ENCODE results near the gene GPR87. TPM values are rescaled to one million over a fixed set of nuclear protein-coding genes. Genes with fewer than 3 reads are reported as not detected.

Gene GPR87
- total RNA-seq, 1 experiment from 2014 or later: 3.8 TPM

DNA sequence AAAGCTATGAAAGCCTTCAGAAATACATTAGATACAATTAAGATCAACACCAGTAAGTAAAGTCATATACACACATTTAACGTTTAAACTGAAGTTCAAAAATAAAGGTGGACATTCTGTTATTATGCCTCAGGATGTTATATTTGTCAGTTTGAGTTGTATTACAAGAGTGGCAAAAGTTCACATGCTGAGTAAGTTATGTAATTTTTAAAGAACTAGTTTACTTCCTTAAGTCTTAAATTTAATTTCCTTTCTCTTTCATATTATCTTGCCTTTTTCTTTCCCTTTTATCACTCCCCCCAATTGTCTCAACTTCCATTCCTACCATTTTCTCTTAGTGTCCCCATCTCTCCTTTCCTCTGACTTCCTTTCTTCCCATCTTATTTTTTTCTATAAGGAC, 4.9 kb upstream of the GPR87 start:
- BruUV-seq (replicated peaks): no TSS peak

DNA sequence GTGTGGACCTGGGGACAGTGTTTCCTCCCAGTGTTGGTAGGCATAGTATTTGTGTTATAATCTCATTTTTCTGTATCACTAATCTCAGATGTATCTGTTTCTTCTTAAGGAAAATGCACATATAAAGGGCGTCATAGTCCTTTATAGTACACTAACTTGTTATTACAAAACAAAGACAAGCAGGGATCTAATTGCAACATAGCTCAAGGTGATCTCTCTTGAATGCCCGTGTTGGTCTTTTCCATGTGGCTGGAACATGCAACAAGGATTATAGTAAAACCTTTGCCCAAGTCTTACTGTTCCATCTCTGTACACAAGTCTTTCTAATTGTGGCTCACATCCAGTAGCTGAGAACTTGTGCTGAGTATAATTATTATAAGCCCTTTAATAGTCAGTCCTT, 3.5 kb upstream of the GPR87 start:
- Histone ChIP-seq H2AFZ (ENCODE audit: low read depth, low read length, poor library complexity, severe bottlenecking) (no peak overlapping the region), H3K27me3 (ENCODE audit: insufficient read depth, low read length) (no peaks in the 10 kb centered on the region), H3K4me1 (ENCODE audit: control insufficient read depth in 1 of 2, insufficient read depth in 2 of 2, low read length in 2 of 2) (peaks cover 38 to 41% of the 10 kb centered on the region in 2 experiments), H4K20me1 (ENCODE audit: insufficient read depth) (no peaks in the 10 kb centered on the region), H3K27ac (ENCODE audit: low read depth, low read length) (no peak overlapping the region), H3K79me2 (ENCODE audit: insufficient read depth, low read length) (no peaks in the 10 kb centered on the region), H3K9me3 (ENCODE audit: control insufficient read depth in 1 of 2, insufficient read depth in 1 of 2, low read depth in 1 of 2, low read length in 2 of 2) (no peaks in the 10 kb centered on the region), H3K9me2 (ENCODE audit: insufficient read depth) (no peaks in the 10 kb centered on the region), H3K36me3 (ENCODE audit: control insufficient read depth in 1 of 2, insufficient read depth in 2 of 2, low read length in 2 of 2) (no peaks in the 10 kb centered on the region), H3K4me2 (ENCODE audit: low read length) (no peak overlapping the region), H3K4me3 (replicated peaks in 1 of 2; ENCODE audit: low read depth in 1 of 2, low read length in 2 of 2) (no peak overlapping the region), H3K9ac (ENCODE audit: low read length) (no peak overlapping the region)
- RAD21 ChIA-PET (ENCODE audit: low non-redundant PET in 1 of 2, low total read pairs in 2 of 2, uncharacterized antibody in 2 of 2, unreplicated experiment in 2 of 2): no interaction called here
- intact Hi-C loops (cut with micrococcal nuclease): no loop called here
- CTCF ChIA-PET: no interaction called here
- DNase-seq (ENCODE audit: low read depth, low spot score): no peak
- POLR2A ChIA-PET: no interaction called here
- no TSS peak for BruUV-seq (replicated peaks)
- ATAC-seq: no peak
- no peak for TF ChIP-seq RAD21 (IDR thresholded peaks at IDR 0.05; ENCODE audit: low read depth)
- TF ChIP-seq, protein P1, sequence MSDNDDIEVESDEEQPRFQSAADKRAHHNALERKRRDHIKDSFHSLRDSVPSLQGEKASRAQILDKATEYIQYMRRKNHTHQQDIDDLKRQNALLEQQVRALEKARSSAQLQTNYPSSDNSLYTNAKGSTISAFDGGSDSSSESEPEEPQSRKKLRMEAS (IDR thresholded peaks at IDR 0.05): no peak
- TF ChIP-seq CTCF (IDR thresholded peaks at IDR 0.05 in 2 of 3, conservative IDR thresholded peaks at IDR 0.05 in 1 of 3; ENCODE audit: borderline replicate concordance in 1 of 3, insufficient read depth in 1 of 3, low read depth in 2 of 3, low read length in 2 of 3): no peak
- TF ChIP-seq ATF3 (IDR thresholded peaks at IDR 0.05): no peak
- TF ChIP-seq ZBTB33 (IDR thresholded peaks at IDR 0.05; ENCODE audit: extremely low read depth, insufficient replicate concordance, low read length): no peak
- TF ChIP-seq EZH2 (IDR thresholded peaks at IDR 0.05): no peak
- TF ChIP-seq SIN3A (IDR thresholded peaks at IDR 0.05; ENCODE audit: low read depth): no peak

More for the DNA sequence above, 4.9 kb upstream of the GPR87 start:
- peaks cover 25 to 27% of the 10 kb centered on the region in 2 experiments for H3K4me1 ChIP-seq (ENCODE audit: control insufficient read depth in 1 of 2, insufficient read depth in 2 of 2, low read length in 2 of 2)
- H2AFZ ChIP-seq (ENCODE audit: low read depth, low read length, poor library complexity, severe bottlenecking): no peak overlapping the region
- H3K9me2 ChIP-seq (ENCODE audit: insufficient read depth): no peaks in the 10 kb centered on the region
- H3K27me3 ChIP-seq (ENCODE audit: insufficient read depth, low read length): no peaks in the 10 kb centered on the region
- no peak overlapping the region for H3K9ac ChIP-seq (ENCODE audit: low read length)
- no peaks in the 10 kb centered on the region for H3K79me2 ChIP-seq (ENCODE audit: insufficient read depth, low read length)
- H3K9me3 ChIP-seq (ENCODE audit: control insufficient read depth in 1 of 2, insufficient read depth in 1 of 2, low read depth in 1 of 2, low read length in 2 of 2): no peaks in the 10 kb centered on the region
- no peak for DNase-seq (ENCODE audit: low read depth, low spot score)
- POLR2A ChIA-PET: no interaction called here
- H4K20me1 ChIP-seq (ENCODE audit: insufficient read depth): no peaks in the 10 kb centered on the region
- no peak overlapping the region for H3K4me3 ChIP-seq (replicated peaks in 1 of 2; ENCODE audit: low read depth in 1 of 2, low read length in 2 of 2)
- H3K27ac ChIP-seq (ENCODE audit: low read depth, low read length): no peak overlapping the region
- CTCF ChIA-PET: no interaction called here
- H3K36me3 ChIP-seq (ENCODE audit: control insufficient read depth in 1 of 2, insufficient read depth in 2 of 2, low read length in 2 of 2): no peaks in the 10 kb centered on the region
- no peak for TF ChIP-seq SP1 (IDR thresholded peaks at IDR 0.05; ENCODE audit: low read depth)
- TF ChIP-seq YY1 (IDR thresholded peaks at IDR 0.05; ENCODE audit: extremely low read depth, insufficient replicate concordance, low read depth, low read length): no peak
- TF ChIP-seq CTCF (IDR thresholded peaks at IDR 0.05 in 2 of 3, conservative IDR thresholded peaks at IDR 0.05 in 1 of 3; ENCODE audit: borderline replicate concordance in 1 of 3, insufficient read depth in 1 of 3, low read depth in 2 of 3, low read length in 2 of 3): no peak
- RAD21 ChIA-PET (ENCODE audit: low non-redundant PET in 1 of 2, low total read pairs in 2 of 2, uncharacterized antibody in 2 of 2, unreplicated experiment in 2 of 2): no interaction called here
- ATAC-seq: no peak
- no peak overlapping the region for H3K4me2 ChIP-seq (ENCODE audit: low read length)
- intact Hi-C loops (cut with micrococcal nuclease): no loop called here
